Lower lobe of right lung (tissue), 2 donors: Measurements from ENCODE around the gene UBQLNL. TPM values are rescaled to one million over a fixed set of nuclear protein-coding genes. Genes with fewer than 3 reads are reported as not detected.

ENCODE experiments used
- ATAC-seq, 2 donors: fragments of 200-7000 bp; cut with Tn5 transposase; one replicate each; pipeline ENCODE4 v1.9.1; 2020 to 2022; ENCODE audit warnings: mild to moderate bottlenecking in 2 of 2, moderate library complexity in 2 of 2
- DNase-seq: peaks from one replicate; pipeline ENCODE4 v3.0.0-alpha.2; 2020
- H3K27ac ChIP-seq: fragments of 200-600 bp; one replicate; pipeline ENCODE4 v1.8.0; 2022
- H3K27me3 ChIP-seq: fragments of 200-600 bp; one replicate; pipeline ENCODE4 v1.8.0; 2022; ENCODE audit warnings: low read depth
- H3K36me3 ChIP-seq: fragments of 200-600 bp; one replicate; pipeline ENCODE4 v1.8.0; 2022; ENCODE audit warnings: mild to moderate bottlenecking
- H3K4me1 ChIP-seq: fragments of 200-600 bp; one replicate; pipeline ENCODE4 v1.8.0; 2022
- H3K4me3 ChIP-seq: fragments of 200-600 bp; one replicate; pipeline ENCODE4 v1.8.0; 2022; ENCODE audit warnings: mild to moderate bottlenecking
- H3K9me3 ChIP-seq: fragments of 200-600 bp; one replicate; pipeline ENCODE4 v1.8.0; 2022
- CTCF ChIP-seq: fragments of 200-600 bp; IDR thresholded peaks from one replicate; pipeline ENCODE4 v1.8.0; 2022; ENCODE audit warnings: antibody characterized with exemption, mild to moderate bottlenecking
- intact Hi-C: fragments of 100-400 bp; cut with DNase I; formaldehyde crosslinking; loops from one replicate; pipeline ENCODE4 v1.11.0; 2022
- total RNA-seq: library from RNA; stranded (reverse); fragmentation: NEBNext Ultra II Directional; extraction: Animal tissue kit (Norgen Biotek cat#: 25700); gene quantifications from one replicate; pipeline ENCODE4 v1.2.1, GENCODE V29; 2021
- donor health status: DM: no; HTN: yes; CAD: no; lungs with severe emphysema.

The UBQLNL gene
- total RNA-seq, 1 donor from 2014 or later: 1.1 TPM

GRCh38 chr11:5550440-5551095 is 34.1 kb upstream of the UBQLNL start:
- intact Hi-C loops: no loop called here
- DNase-seq (no peak), ATAC-seq (no peak)
- H3K9me3 ChIP-seq: no peaks in the 10 kb centered on the region
- no peaks in the 10 kb centered on the region for H3K4me1 ChIP-seq
- no peaks in the 10 kb centered on the region for H3K36me3 ChIP-seq
- no peak overlapping the region for H3K27ac ChIP-seq
- TF ChIP-seq CTCF: no peak
- no peaks in the 10 kb centered on the region for H3K27me3 ChIP-seq
- no peak overlapping the region for H3K4me3 ChIP-seq

GRCh38 chr11:5548440-5548839 is 31.9 kb upstream of the UBQLNL start, which contains the start of gene OR52H1:
OR52H1 (minus strand) TSS chr11:5548540; CDS start chr11:5545505, 3,035 bp downstream.
- DNase-seq (no peak), ATAC-seq (no peak)
- no peak within 1 kb of the TSS for H3K27ac ChIP-seq
- no peaks in the 10 kb centered on the region for H3K36me3 ChIP-seq
- intact Hi-C loops: no loop called here
- H3K4me1 ChIP-seq: no peaks in the 10 kb centered on the region
- no peak for TF ChIP-seq CTCF
- H3K27me3 ChIP-seq: no peaks in the 10 kb centered on the region
- H3K9me3 ChIP-seq: no peaks in the 10 kb centered on the region
- H3K4me3 ChIP-seq: no peak within 1 kb of the TSS

- DNase-seq: no peak
- no peaks in the 10 kb centered on the region for H3K27me3 ChIP-seq
- no peak overlapping the region for H3K27ac ChIP-seq
- no peaks in the 10 kb centered on the region for H3K4me1 ChIP-seq
- no peak for TF ChIP-seq CTCF
- H3K9me3 ChIP-seq: no peaks in the 10 kb centered on the region
- no peaks in the 10 kb centered on the region for H3K36me3 ChIP-seq
- H3K4me3 ChIP-seq: no peak overlapping the region
- ATAC-seq: no peak
- intact Hi-C loops: no loop called here
Observed at GRCh38 chr11:5547982-5548381, 31.5 kb upstream of the UBQLNL start.

- ATAC-seq: no peak
- no peak for TF ChIP-seq CTCF
- Histone ChIP-seq H3K27me3 (no peaks in the 10 kb centered on the region), H3K9me3 (no peaks in the 10 kb centered on the region), H3K4me1 (no peaks in the 10 kb centered on the region), H3K4me3 (no peak overlapping the region), H3K27ac (no peak overlapping the region), H3K36me3 (no peaks in the 10 kb centered on the region)
- intact Hi-C loops: no loop called here
- no peak for DNase-seq
Observed at GRCh38 chr11:5546457-5546856, 30.0 kb upstream of the UBQLNL start.

- Histone ChIP-seq H3K9me3 (no peaks in the 10 kb centered on the region), H3K36me3 (no peaks in the 10 kb centered on the region), H3K27me3 (no peaks in the 10 kb centered on the region), H3K4me1 (no peaks in the 10 kb centered on the region), H3K4me3 (no peak overlapping the region), H3K27ac (no peak overlapping the region)
- DNase-seq (no peak), ATAC-seq (no peak)
- intact Hi-C loops: no loop called here
- TF ChIP-seq CTCF: no peak
Observed at GRCh38 chr11:5541427-5541826, 24.9 kb upstream of the UBQLNL start.
